ENCODE results near the gene FRY.
"Not testable (repeated sequence)": the region's sequence is repeated elsewhere in the genome, so short reads cannot be mapped to it uniquely, and the experiment has no call there.

DNA sequence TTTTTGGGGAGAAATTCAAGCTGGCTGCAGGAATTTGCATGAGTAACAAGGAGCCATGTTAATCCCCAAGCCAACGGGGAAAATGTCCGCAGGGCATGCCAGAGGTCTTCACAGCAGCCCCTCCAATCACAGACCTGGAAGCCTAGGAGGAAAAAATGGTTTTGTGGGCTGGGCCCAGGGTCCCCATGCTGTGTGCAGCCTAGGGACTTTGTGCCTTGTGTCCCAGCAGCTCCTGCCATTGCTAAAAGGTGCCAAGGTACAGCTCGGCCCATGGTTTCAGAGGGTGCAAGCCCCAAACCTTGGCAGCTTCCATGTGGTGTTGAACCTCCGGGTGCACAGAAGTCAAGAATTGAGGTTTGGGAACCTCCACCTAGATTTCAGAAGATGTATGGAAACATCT lies 47.2 kb upstream of the FRY start:
- TF ChIP-seq, protein P1, sequence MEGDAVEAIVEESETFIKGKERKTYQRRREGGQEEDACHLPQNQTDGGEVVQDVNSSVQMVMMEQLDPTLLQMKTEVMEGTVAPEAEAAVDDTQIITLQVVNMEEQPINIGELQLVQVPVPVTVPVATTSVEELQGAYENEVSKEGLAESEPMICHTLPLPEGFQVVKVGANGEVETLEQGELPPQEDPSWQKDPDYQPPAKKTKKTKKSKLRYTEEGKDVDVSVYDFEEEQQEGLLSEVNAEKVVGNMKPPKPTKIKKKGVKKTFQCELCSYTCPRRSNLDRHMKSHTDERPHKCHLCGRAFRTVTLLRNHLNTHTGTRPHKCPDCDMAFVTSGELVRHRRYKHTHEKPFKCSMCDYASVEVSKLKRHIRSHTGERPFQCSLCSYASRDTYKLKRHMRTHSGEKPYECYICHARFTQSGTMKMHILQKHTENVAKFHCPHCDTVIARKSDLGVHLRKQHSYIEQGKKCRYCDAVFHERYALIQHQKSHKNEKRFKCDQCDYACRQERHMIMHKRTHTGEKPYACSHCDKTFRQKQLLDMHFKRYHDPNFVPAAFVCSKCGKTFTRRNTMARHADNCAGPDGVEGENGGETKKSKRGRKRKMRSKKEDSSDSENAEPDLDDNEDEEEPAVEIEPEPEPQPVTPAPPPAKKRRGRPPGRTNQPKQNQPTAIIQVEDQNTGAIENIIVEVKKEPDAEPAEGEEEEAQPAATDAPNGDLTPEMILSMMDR (IDR thresholded peaks at IDR 0.05; ENCODE audit: low read depth, low read length, missing input control), result not testable (repeated sequence)
- TF ChIP-seq, protein P2, sequence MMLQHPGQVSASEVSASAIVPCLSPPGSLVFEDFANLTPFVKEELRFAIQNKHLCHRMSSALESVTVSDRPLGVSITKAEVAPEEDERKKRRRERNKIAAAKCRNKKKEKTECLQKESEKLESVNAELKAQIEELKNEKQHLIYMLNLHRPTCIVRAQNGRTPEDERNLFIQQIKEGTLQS (IDR thresholded peaks at IDR 0.05), result not testable (repeated sequence)
- not testable (repeated sequence) for TF ChIP-seq RAD21 (IDR thresholded peaks at IDR 0.05); YY1 (IDR thresholded peaks at IDR 0.05); FOXA1 (IDR thresholded peaks at IDR 0.05); JUND (IDR thresholded peaks at IDR 0.05); EGR1 (IDR thresholded peaks at IDR 0.05; ENCODE audit: low read depth in 2 of 2); TAF1 (conservative IDR thresholded peaks at IDR 0.05); NR2F2 (IDR thresholded peaks at IDR 0.05); SP1 (IDR thresholded peaks at IDR 0.05)
- TF ChIP-seq, protein P3, sequence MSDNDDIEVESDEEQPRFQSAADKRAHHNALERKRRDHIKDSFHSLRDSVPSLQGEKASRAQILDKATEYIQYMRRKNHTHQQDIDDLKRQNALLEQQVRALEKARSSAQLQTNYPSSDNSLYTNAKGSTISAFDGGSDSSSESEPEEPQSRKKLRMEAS (IDR thresholded peaks at IDR 0.05), result not testable (repeated sequence)
- TF ChIP-seq, protein P4, sequence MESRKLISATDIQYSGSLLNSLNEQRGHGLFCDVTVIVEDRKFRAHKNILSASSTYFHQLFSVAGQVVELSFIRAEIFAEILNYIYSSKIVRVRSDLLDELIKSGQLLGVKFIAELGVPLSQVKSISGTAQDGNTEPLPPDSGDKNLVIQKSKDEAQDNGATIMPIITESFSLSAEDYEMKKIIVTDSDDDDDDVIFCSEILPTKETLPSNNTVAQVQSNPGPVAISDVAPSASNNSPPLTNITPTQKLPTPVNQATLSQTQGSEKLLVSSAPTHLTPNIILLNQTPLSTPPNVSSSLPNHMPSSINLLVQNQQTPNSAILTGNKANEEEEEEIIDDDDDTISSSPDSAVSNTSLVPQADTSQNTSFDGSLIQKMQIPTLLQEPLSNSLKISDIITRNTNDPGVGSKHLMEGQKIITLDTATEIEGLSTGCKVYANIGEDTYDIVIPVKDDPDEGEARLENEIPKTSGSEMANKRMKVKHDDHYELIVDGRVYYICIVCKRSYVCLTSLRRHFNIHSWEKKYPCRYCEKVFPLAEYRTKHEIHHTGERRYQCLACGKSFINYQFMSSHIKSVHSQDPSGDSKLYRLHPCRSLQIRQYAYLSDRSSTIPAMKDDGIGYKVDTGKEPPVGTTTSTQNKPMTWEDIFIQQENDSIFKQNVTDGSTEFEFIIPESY (IDR thresholded peaks at IDR 0.05), result not testable (repeated sequence)
- TF ChIP-seq, protein P5, sequence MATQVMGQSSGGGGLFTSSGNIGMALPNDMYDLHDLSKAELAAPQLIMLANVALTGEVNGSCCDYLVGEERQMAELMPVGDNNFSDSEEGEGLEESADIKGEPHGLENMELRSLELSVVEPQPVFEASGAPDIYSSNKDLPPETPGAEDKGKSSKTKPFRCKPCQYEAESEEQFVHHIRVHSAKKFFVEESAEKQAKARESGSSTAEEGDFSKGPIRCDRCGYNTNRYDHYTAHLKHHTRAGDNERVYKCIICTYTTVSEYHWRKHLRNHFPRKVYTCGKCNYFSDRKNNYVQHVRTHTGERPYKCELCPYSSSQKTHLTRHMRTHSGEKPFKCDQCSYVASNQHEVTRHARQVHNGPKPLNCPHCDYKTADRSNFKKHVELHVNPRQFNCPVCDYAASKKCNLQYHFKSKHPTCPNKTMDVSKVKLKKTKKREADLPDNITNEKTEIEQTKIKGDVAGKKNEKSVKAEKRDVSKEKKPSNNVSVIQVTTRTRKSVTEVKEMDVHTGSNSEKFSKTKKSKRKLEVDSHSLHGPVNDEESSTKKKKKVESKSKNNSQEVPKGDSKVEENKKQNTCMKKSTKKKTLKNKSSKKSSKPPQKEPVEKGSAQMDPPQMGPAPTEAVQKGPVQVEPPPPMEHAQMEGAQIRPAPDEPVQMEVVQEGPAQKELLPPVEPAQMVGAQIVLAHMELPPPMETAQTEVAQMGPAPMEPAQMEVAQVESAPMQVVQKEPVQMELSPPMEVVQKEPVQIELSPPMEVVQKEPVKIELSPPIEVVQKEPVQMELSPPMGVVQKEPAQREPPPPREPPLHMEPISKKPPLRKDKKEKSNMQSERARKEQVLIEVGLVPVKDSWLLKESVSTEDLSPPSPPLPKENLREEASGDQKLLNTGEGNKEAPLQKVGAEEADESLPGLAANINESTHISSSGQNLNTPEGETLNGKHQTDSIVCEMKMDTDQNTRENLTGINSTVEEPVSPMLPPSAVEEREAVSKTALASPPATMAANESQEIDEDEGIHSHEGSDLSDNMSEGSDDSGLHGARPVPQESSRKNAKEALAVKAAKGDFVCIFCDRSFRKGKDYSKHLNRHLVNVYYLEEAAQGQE (IDR thresholded peaks at IDR 0.05), result not testable (repeated sequence)
